ENCODE data around the gene SWI5. TPM values are rescaled to one million over a fixed set of nuclear protein-coding genes. Genes with fewer than 3 reads are reported as not detected.

SWI5 gene
- total RNA-seq, 4 donors from 2014 or later = 18.2 to 27.5 (median 24.5) TPM

DNA sequence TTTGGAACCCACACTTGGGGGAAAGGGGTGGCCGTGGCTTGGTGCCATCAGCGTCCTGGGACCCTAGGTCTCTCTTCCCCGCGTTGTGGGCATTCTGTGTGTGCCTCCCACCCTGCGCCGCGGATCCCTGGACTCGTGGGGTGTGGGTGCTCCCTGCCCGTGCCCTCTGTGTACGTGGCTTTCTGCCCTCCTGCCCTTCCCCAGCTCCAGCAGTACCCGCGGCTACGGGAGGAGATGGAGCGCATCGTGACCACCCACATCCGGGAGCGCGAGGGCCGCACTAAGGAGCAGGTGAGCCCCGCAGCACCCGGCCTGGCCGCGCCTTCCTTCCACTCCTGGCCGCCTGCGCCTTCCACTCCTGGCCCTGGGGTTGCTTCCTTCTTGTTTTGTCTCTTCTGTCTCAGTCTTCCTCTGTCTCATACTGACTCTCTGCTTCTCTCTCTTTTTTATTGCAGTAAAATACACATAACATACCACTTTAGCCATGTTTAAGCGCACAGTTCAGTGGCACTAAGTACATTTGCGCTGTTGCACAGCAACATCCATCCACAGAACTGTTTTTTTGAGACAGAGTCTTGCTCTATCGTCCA, 42.2 kb upstream of the SWI5 start:
- Histone ChIP-seq H3K36me3 (no peaks in the 10 kb centered on the region), H3K4me1 (no peaks in the 10 kb centered on the region), H3K4me3 (no peak overlapping the region), H3K9me3 (no peaks in the 10 kb centered on the region), H3K27ac (no peak overlapping the region), H3K27me3 (no peaks in the 10 kb centered on the region)
- no peak for TF ChIP-seq EP300 (IDR thresholded peaks at IDR 0.05)
- TF ChIP-seq POLR2A (IDR thresholded peaks at IDR 0.05) = no peak
- TF ChIP-seq, protein P1, sequence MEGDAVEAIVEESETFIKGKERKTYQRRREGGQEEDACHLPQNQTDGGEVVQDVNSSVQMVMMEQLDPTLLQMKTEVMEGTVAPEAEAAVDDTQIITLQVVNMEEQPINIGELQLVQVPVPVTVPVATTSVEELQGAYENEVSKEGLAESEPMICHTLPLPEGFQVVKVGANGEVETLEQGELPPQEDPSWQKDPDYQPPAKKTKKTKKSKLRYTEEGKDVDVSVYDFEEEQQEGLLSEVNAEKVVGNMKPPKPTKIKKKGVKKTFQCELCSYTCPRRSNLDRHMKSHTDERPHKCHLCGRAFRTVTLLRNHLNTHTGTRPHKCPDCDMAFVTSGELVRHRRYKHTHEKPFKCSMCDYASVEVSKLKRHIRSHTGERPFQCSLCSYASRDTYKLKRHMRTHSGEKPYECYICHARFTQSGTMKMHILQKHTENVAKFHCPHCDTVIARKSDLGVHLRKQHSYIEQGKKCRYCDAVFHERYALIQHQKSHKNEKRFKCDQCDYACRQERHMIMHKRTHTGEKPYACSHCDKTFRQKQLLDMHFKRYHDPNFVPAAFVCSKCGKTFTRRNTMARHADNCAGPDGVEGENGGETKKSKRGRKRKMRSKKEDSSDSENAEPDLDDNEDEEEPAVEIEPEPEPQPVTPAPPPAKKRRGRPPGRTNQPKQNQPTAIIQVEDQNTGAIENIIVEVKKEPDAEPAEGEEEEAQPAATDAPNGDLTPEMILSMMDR (IDR thresholded peaks at IDR 0.05) = no peak
- no peak for TF ChIP-seq POLR2AphosphoS5 (IDR thresholded peaks at IDR 0.05)
- 80 to 88% methylated on average over 1 to 16 of the region's 28 CpGs for WGBS, 2 donors (ENCODE audit: low coverage in 1 of 2)
- no peak for ATAC-seq

GRCh38 chr9:128242124-128242523, 34.0 kb upstream of the SWI5 start:
- Histone ChIP-seq H3K4me3 (no peak overlapping the region), H3K9me3 (no peaks in the 10 kb centered on the region), H3K27me3 (peaks cover 16% of the 10 kb centered on the region), H3K4me1 (peaks cover 0 to 21% (median 12%) of the 10 kb centered on the region in 3 donors), H3K27ac (peak overlapping the region in 3 of 4 donors; percentile 72 to 81 (median 73)), H3K36me3 (no peaks in the 10 kb centered on the region)
- no CpG with 5 or more reads among the region's 4 CpGs for WGBS, 2 donors (ENCODE audit: low coverage in 1 of 2)
- TF ChIP-seq POLR2A (IDR thresholded peaks at IDR 0.05) = no peak
- no peak for TF ChIP-seq EP300 (IDR thresholded peaks at IDR 0.05)
- no peak for ATAC-seq

- Histone ChIP-seq H3K36me3 (no peaks in the 10 kb centered on the region), H3K27ac (peak overlapping the region in 3 of 4 donors; percentile 72 to 81 (median 73)), H3K9me3 (no peaks in the 10 kb centered on the region), H3K4me3 (peak overlapping the region in 1 of 2 donors; percentile 45), H3K4me1 (peaks cover 0 to 21% (median 12%) of the 10 kb centered on the region in 3 donors), H3K27me3 (peaks cover 16% of the 10 kb centered on the region)
- WGBS, 2 donors (ENCODE audit: low coverage in 1 of 2) = 0% methylated on average over 3 of the region's 7 CpGs; no CpG with 5 or more reads in 1 of the 2 donors
- ATAC-seq = peak; percentile 49
- no peak for TF ChIP-seq EP300 (IDR thresholded peaks at IDR 0.05)
- no peak for TF ChIP-seq POLR2AphosphoS5 (IDR thresholded peaks at IDR 0.05)
- TF ChIP-seq, protein P1 (IDR thresholded peaks at IDR 0.05) = no peak
- TF ChIP-seq POLR2A (IDR thresholded peaks at IDR 0.05) = no peak
Observed at GRCh38 chr9:128242828-128243214, 33.3 kb upstream of the SWI5 start.

GRCh38 chr9:128243215-128244018, 32.7 kb upstream of the SWI5 start:
- Histone ChIP-seq H3K4me3 (peak overlapping the region in 1 of 2 donors; percentile 45), H3K27ac (peak overlapping the region in 3 of 4 donors; percentile 72 to 81 (median 73)), H3K4me1 (peaks cover 0 to 21% (median 12%) of the 10 kb centered on the region in 3 donors), H3K9me3 (no peaks in the 10 kb centered on the region), H3K36me3 (no peaks in the 10 kb centered on the region), H3K27me3 (peaks cover 16% of the 10 kb centered on the region)
- no peak for ATAC-seq
- TF ChIP-seq, protein P1 (IDR thresholded peaks at IDR 0.05) = no peak
- no peak for TF ChIP-seq POLR2A (IDR thresholded peaks at IDR 0.05)
- no peak for TF ChIP-seq EP300 (IDR thresholded peaks at IDR 0.05)
- TF ChIP-seq POLR2AphosphoS5 (IDR thresholded peaks at IDR 0.05) = no peak
- 30% methylated on average over 4 of the region's 13 CpGs; no CpG with 5 or more reads in 1 of the 2 donors for WGBS, 2 donors (ENCODE audit: low coverage in 1 of 2)

GRCh38 chr9:128244091-128244836, 31.8 kb upstream of the SWI5 start:
- Histone ChIP-seq H3K36me3 (no peaks in the 10 kb centered on the region), H3K27me3 (peaks cover 16% of the 10 kb centered on the region), H3K9me3 (no peaks in the 10 kb centered on the region), H3K27ac (peak overlapping the region in 3 of 4 donors; percentile 72 to 81 (median 73)), H3K4me3 (peak overlapping the region; percentile 6 to 45), H3K4me1 (peaks cover 0 to 21% (median 12%) of the 10 kb centered on the region in 3 donors)
- TF ChIP-seq, protein P1 (IDR thresholded peaks at IDR 0.05) = no peak
- no peak for TF ChIP-seq POLR2A (IDR thresholded peaks at IDR 0.05)
- TF ChIP-seq POLR2AphosphoS5 (IDR thresholded peaks at IDR 0.05) = no peak
- no peak for TF ChIP-seq EP300 (IDR thresholded peaks at IDR 0.05)
- peak; percentile 23 for ATAC-seq
- 71 to 73% methylated on average over 2 of the region's 13 CpGs for WGBS, 2 donors (ENCODE audit: low coverage in 1 of 2)
